Stimulated activated naive CD8-positive, alpha-beta T cell treated with anti-CD3 and anti-CD28 coated beads, Interleukin-15, amount 100 ng/mL, for 72 hours (primary cell): ENCODE measurements around the gene IQCB1.
A peak's percentile ranks its signal among the peaks of the same experiment; 100 is the strongest.
"Not testable (repeated sequence)": the region's sequence is repeated elsewhere in the genome, so short reads cannot be mapped to it uniquely, and the experiment has no call there.

ENCODE experiments used
- ATAC-seq: fragments of 150-1000 bp; cut with Tn5 transposase; 2 replicates; pipeline ENCODE4 v1.10.0; 2021; ENCODE audit warnings: mild to moderate bottlenecking, moderate library complexity
- DNase-seq, 2 donors: peaks; one replicate each; pipeline ENCODE4 v3.0.0; 2021 to 2022
- H3K27ac Mint-ChIP-seq, 2 donors: one replicate each; pipeline ENCODE4 v1.8.0; 2022; ENCODE audit warnings: mild to moderate bottlenecking in 2 of 2, mixed read lengths in 2 of 2, moderate library complexity in 2 of 2
- H3K27me3 Mint-ChIP-seq: one replicate; pipeline ENCODE4 v1.8.0; 2022; ENCODE audit warnings: mixed read lengths
- H3K4me1 Mint-ChIP-seq: one replicate; pipeline ENCODE4 v1.8.0; 2022; ENCODE audit warnings: mild to moderate bottlenecking, mixed read lengths
- H3K4me3 Mint-ChIP-seq, 2 donors: one replicate each; pipeline ENCODE4 v1.8.0; 2022; ENCODE audit warnings: mild to moderate bottlenecking in 2 of 2, mixed read lengths in 2 of 2, moderate library complexity in 1 of 2
- H3K9me3 Mint-ChIP-seq, 2 donors: one replicate each; pipeline ENCODE4 v1.8.0; 2022; ENCODE audit warnings: mixed read lengths in 2 of 2

Gene IQCB1

DNA sequence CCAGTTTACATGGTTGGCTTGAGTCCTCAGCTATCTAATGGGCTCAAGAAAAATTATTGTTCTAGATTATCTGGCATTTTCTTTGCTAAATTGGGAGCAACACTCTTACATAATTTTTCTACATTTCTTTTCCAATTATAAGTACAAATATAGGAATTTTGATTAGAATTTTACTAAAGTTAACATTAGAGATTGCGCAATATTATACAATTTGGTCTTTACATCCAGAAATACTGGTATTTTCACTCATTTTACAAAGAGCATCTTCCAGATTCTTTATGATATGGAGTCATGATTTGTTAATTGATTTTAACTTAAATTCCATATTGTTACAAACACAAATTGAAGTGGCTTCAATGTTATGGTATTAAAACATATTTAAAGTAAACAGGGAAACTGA, 65.6 kb downstream of the IQCB1 start:
- no peak for DNase-seq
- Mint-ChIP-seq H3K27me3 (no peaks in the 10 kb centered on the region), H3K27ac (no peak overlapping the region), H3K4me3 (no peak overlapping the region), H3K4me1 (no peaks in the 10 kb centered on the region), H3K9me3 (no peaks in the 10 kb centered on the region)
- ATAC-seq, result no peak

DNA sequence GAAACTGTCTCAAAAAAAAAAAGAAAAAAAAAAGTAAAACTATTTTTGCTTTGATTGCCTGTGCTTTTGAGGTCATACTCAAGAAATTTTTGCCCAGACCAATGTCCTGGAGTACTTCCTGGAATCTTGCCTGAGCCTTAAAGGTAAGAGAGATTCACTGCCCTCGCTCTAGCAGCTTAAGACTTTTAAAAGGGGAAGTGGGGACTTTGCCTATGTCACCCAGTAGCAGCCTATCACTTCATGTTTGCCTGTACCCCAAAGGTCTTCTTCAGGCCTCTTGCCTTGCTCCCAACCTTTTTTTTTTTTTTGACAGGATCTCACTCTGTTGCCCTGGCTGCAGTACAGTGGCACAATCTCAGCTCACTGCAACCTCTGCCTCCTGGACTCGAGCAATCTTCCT, 66.4 kb downstream of the IQCB1 start:
- ATAC-seq (no peak), DNase-seq (no peak)
- Mint-ChIP-seq H3K4me3 (no peak overlapping the region), H3K27me3 (no peaks in the 10 kb centered on the region), H3K9me3 (no peaks in the 10 kb centered on the region), H3K4me1 (no peaks in the 10 kb centered on the region), H3K27ac (peak overlapping the region in 1 of 2 donors; percentile 48)

DNA sequence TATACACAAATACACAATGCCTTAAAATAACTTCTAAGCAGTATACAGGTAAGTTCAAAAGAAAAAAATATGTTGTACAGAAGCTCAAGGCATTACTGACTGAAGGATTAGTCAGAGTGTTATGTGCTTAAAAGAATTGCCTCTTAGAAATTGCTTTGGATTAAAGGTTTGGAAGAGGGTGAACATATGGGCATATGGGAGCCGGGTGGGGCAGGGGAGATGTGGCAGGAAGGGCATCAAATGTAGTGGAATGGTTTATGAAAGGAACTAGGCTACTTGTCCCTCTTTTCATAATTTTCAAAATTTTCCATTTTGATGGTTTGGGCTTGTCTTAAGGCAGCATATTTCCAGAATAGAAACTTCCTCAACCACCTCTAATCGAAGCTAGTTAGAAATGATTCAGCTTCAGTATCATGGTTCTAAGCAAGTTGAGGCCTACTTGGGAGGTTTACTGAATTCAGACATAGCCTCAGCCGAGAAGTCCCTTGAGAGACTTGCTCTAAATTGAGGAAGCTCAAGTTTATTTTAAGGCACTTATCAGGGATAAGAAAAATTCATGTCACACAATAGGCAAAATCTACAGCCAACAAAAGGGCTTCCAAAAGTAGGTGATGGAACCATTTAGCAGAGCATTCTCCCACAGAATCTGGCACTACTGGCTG, 75.2 kb downstream of the IQCB1 start:
- Mint-ChIP-seq H3K4me1 (no peaks in the 10 kb centered on the region), H3K27ac (no peak overlapping the region), H3K9me3 (no peaks in the 10 kb centered on the region), H3K27me3 (peaks cover 2% of the 10 kb centered on the region), H3K4me3 (no peak overlapping the region)
- DNase-seq (no peak), ATAC-seq (no peak)

DNA sequence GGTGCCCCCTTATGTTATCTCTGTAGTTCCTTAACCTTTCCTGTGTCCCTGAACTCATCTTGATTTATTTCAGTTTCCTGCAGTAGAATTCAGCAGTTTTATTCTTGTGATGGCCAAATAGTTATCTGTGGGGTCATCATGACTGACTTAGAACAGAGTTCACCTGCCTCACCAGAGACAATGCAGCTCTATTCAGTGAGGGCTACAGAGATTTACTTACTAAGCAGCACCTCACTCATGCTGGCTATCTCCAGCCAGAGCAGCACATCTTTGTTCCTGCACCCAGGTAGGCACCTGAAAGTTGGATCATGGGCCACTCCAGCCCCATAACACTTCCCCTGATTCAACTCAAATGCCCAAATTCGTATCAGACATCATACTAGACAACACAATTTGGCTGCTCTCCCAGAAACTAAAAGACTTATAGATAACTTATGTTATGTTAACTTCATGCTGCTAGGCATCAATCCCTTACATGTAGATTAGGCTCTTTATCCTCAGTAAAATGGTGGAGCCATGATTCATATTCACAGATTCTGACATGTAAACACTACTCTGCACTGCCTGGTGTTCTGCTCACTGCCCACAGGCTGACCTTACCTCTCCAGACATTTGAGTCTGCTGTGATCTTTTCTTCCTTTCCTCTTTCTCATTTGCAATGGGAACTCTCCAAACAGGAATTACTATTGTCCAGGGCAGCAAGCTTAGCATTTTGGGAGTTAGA, 76.0 kb downstream of the IQCB1 start:
- Mint-ChIP-seq H3K4me3 (no peak overlapping the region), H3K9me3 (no peaks in the 10 kb centered on the region), H3K27me3 (peaks cover 6% of the 10 kb centered on the region), H3K27ac (no peak overlapping the region), H3K4me1 (no peaks in the 10 kb centered on the region)
- no peak for ATAC-seq
- no peak for DNase-seq

DNA sequence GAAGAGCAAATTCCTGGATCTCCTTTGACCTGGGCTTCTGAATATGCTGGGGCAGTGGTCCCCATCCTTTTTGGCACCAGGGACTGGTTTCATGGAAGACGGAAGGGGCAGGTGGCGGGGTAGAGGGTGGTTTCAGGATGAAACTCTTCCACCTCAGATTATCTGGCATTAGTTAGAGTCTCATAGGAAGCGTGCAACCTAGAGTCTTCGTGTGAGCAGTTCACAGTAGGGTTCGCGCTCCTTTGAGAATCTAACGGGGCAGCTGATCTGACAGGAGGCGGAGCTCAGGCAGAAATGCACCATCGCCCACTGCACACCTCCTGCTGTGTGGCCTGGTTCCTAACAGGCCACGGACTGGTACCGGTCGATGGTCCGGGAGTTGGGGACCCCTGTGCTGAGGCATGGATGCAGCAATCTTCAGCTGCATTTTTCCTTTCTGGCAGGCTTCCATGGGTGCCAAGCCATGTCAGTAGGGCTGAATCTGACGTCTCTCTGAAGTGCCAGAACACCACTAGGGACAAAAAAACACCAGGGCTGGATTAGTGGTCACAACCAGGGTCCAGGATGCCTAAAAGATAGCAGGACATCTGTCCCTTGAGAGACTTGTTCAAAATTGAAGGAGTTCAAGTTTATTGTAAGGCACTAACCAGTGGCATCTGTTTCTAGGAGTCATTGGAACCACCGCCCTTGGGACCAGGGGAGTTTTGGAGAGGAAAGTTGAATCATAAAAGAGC, 76.9 kb downstream of the IQCB1 start:
- DNase-seq (no peak), ATAC-seq (no peak)

DNA sequence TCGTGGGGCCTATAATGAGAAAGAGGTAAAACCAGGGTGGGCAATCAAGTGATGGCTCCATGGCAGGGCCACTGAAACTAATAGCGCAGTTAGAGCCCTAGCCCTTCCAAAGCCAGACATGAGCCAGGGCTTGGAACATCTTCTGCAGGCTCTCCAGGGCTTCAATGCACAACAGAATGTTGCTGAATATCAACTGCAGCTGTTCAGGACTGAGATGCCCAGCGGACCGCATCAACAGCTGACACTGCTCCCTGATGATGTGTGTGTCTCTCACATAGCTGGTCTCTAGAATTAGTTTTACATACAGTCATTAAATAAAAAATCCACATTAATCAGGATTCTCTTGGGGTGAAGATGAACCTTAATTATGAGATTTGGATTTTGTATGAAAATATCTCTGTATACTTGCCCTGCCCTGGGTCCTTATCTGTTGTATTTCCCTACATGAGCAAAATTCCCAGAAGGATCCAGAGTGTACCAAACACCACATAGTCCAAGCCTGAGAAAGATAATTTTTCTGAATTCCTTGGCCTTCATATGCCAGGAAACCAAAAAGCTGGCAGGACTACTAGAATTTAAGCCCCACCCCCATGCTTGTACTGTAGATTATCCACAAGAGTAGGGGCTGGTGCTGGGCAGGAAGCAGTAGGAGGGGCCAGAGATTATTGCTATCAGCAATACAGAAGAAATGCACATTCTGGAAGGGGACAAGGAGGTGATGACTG, 77.6 kb downstream of the IQCB1 start:
- peaks cover 14% of the 10 kb centered on the region for H3K27me3 Mint-ChIP-seq
- ATAC-seq, result no peak
- no peaks in the 10 kb centered on the region for H3K4me1 Mint-ChIP-seq
- H3K27ac Mint-ChIP-seq, result no peak overlapping the region
- DNase-seq, result no peak
- no peaks in the 10 kb centered on the region for H3K9me3 Mint-ChIP-seq
- H3K4me3 Mint-ChIP-seq, result no peak overlapping the region

More for the DNA sequence above, 76.9 kb downstream of the IQCB1 start:
- no peaks in the 10 kb centered on the region for H3K4me1 Mint-ChIP-seq
- peaks cover 7% of the 10 kb centered on the region for H3K27me3 Mint-ChIP-seq
- no peak overlapping the region for H3K27ac Mint-ChIP-seq
- H3K4me3 Mint-ChIP-seq, result no peak overlapping the region
- no peaks in the 10 kb centered on the region for H3K9me3 Mint-ChIP-seq

DNA sequence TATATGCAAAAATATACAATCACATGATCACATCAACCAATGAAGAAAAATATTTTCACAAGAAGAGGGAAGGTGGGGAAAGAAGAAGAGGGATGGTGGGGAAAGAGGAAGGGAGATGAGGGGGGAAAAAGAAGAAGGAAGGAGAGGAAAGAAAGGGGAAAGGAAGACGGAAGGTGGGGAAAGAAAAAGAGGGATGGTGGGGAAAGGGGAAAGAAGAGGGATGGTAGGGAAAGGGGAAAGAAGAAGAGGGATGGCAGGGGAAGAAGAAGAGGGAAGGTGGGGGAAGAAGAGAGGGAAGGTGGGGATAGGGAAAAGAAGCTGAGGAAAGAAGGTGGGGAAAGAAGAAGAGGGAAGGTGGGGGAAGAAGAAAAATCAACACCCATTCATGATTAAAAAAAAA, 82.1 kb downstream of the IQCB1 start:
- no peak overlapping the region for H3K4me3 Mint-ChIP-seq
- H3K27me3 Mint-ChIP-seq, result peaks cover 22% of the 10 kb centered on the region
- ATAC-seq, result no peak
- H3K27ac Mint-ChIP-seq, result no peak overlapping the region
- H3K9me3 Mint-ChIP-seq, result no peaks in the 10 kb centered on the region
- no peak for DNase-seq
- no peaks in the 10 kb centered on the region for H3K4me1 Mint-ChIP-seq

DNA sequence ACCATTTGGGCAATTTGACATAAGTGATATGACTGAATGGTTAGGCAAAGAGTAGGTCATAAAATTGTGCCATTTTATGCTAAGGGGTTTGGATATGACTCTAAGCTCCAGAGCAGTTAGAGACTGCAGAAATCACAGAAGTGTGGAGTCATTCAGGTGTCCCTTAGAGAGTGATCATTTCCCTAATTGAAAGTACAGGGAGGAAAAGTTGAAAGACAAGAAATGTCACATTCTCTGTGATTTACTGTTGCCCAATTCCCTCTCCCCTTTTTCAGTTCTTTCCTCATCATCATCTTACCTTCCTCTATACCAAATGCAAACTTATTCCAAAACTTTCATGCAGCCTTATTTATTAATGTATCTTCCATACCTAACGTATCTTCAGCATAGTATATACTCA, 82.6 kb downstream of the IQCB1 start:
- H3K4me3 Mint-ChIP-seq, result no peak overlapping the region

DNA sequence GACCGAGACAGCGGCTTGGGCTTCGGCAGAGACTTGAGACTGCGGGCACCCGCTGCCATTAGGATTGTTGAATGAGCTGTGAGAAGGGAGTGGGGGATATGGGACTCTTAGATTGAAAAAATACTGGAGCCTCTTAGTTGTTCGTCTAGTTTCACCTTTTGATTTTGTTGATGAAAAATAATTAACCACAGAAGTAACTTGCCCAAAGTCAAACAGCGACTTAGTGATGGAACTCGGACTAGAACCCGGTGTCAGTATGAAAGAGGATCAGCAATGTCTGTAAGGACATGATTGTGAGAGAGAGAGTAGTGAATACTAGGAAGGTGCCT, 84.8 kb downstream of the IQCB1 start:
- Mint-ChIP-seq H3K4me1 (peaks cover 5% of the 10 kb centered on the region), H3K9me3 (no peaks in the 10 kb centered on the region), H3K4me3 (no peak overlapping the region), H3K27ac (no peak overlapping the region), H3K27me3 (peaks cover 22% of the 10 kb centered on the region)
- ATAC-seq, result no peak
- no peak for DNase-seq

More for the DNA sequence above, 82.6 kb downstream of the IQCB1 start:
- Mint-ChIP-seq H3K27me3 (peaks cover 22% of the 10 kb centered on the region), H3K4me1 (peaks cover 4% of the 10 kb centered on the region), H3K27ac (no peak overlapping the region), H3K9me3 (no peaks in the 10 kb centered on the region)
- DNase-seq (no peak), ATAC-seq (no peak)

DNA sequence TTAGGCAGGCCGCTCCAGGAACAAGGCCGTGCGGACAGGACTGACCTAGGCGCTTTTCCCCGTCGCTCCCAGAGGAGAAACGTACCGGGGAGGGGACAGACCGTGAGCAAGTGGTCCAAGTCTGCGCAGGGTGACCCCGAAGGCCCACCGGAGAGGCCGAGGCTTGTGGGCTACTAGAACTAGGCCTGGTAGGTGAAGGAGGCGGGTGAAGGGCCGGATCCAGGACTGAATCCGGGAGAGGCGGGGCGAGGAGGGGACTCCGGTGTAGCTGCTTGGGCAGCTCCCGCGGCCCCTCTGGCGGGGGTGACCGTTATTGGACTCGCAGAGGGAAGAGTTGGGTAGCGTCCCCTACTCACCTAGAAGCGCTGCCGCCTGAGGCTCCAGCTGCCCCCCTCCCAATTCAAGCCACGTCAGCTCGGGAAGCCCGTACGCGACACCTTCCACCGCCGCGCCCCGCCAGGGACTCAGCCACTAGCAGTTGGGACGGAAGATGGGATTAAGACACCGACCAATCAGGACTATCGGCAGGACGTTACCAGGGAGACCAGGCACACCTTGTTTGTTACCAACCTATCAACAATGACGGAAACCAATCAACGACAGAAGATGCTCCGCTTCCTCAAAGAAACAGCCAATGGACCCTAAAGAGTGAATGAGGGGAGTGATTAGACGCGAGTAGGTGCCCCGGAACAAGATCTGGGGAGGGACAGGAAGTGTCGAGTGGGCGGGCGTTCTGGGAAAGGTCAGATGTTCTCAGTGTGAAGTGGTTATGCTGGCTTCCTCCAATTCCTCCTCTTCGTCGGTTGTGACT, 85.4 kb downstream of the IQCB1 start, which contains the start of gene GOLGB1:
Gene GOLGB1 (minus strand): TSS at position 466 of the 811 bp plus-strand sequence. CDS start 18,770 bp downstream, outside the sequence.
- peak; percentile 97 for ATAC-seq
- no peaks in the 10 kb centered on the region for H3K9me3 Mint-ChIP-seq
- peak; percentile 86 to 93 for DNase-seq
- H3K4me3 Mint-ChIP-seq, result no peak within 1 kb of the TSS
- H3K27ac Mint-ChIP-seq, result no peak within 1 kb of the TSS
- H3K27me3 Mint-ChIP-seq, result peaks cover 18% of the 10 kb centered on the region
- H3K4me1 Mint-ChIP-seq, result peaks cover 5% of the 10 kb centered on the region

DNA sequence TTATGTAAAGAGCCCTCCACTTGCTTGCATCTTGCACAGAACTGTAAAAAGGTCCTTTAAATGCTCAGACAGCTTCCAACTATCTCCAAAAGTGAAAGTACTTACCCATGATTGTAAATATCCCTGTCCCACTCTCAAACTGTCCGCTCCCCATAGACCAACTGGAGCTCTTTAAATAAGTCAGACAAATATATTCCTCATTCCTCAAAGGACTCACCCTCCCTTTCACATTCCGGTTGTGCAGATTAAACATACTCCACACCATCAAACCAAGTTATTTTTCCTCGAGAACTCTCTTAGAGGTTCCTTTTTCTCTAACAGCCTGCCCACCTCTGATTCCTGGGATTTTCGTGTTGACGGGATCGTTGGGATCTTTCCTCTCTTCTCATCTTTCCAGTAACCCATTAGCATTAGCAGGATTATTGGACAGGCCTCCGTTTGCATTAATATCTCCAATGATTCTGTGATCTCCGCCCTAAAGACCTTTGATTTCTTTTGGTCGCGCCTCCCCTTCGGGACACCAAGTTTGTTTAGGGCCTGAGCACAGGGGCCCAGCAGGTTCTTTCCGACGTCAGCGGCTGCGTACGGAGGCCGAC, 86.1 kb downstream of the IQCB1 start:
- no peak for DNase-seq
- H3K9me3 Mint-ChIP-seq, result no peaks in the 10 kb centered on the region
- no peak overlapping the region for H3K27ac Mint-ChIP-seq
- no peak overlapping the region for H3K4me3 Mint-ChIP-seq
- peaks cover 16% of the 10 kb centered on the region for H3K27me3 Mint-ChIP-seq
- peaks cover 5% of the 10 kb centered on the region for H3K4me1 Mint-ChIP-seq
- ATAC-seq, result peak; percentile 43

DNA sequence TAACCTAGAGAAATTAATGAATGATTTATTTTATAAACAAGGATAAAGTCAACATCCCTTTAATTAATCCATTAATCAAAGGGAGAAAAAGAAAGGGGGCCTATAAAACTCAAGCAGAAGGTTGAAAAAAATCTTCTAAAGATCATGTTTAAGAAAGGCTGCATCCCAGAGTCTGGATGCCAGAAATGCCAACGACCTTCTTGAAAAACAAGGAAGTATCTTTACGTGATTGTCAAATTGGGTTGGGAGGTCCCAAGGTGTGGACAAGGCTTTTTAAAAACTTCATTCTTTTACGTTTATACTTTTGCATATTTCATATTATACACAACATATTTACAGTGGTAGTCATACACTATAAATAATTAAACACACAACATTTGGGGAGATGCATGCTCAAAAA, 86.9 kb downstream of the IQCB1 start:
- no peak for ATAC-seq
- Mint-ChIP-seq H3K4me3 (no peak overlapping the region), H3K9me3 (no peaks in the 10 kb centered on the region), H3K27me3 (peaks cover 15% of the 10 kb centered on the region), H3K27ac (no peak overlapping the region), H3K4me1 (peaks cover 5% of the 10 kb centered on the region)
- no peak for DNase-seq

DNA sequence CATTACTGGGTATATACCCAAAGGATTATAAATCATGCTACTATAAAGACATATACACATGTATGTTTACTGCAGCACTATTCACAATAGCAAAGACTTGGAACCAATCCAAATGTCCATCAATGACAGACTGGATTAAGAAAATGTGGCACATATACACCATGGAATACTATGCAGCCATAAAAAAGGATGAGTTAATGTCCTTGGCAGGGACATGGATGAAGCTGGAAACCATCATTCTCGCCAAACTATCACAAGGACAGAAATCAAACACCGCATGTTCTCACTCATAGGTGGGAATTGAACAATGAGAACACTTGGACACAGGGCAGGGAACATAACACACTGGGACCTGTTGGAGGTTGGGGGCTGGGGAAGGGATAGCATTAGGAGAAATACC, 91.8 kb downstream of the IQCB1 start:
- H3K27me3 Mint-ChIP-seq, H3K27ac Mint-ChIP-seq, H3K4me3 Mint-ChIP-seq, H3K9me3 Mint-ChIP-seq, DNase-seq, ATAC-seq: not testable (repeated sequence)
- H3K4me1 Mint-ChIP-seq, result peaks cover 25% of the 10 kb centered on the region

DNA sequence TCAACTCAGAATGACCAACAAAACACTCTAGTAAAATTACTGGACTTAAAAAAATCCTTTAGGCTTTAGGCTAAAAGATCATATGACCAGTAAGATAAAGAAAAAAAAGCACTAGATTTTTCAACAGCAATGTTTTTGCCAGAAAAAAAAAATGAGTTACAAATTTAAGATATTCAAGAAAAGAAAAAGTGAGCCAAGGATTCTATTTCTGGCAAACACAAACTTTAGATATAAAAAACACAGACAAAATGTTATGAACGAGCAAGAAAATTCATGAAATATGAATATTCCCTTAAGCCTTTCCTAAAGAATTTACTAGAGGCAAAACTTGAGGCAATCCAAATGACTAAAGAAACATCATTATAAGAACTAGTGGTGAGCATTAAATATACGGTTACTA, 94.0 kb downstream of the IQCB1 start:
- Mint-ChIP-seq H3K27me3 (no peaks in the 10 kb centered on the region), H3K4me1 (peaks cover 28% of the 10 kb centered on the region)
- no peak for ATAC-seq

More for the DNA sequence above, 94.0 kb downstream of the IQCB1 start:
- Mint-ChIP-seq H3K27ac (no peak overlapping the region), H3K4me3 (no peak overlapping the region), H3K9me3 (peaks cover 0 to 6% of the 10 kb centered on the region in 2 donors)
- DNase-seq, result no peak
